Adipocyte (in vitro differentiated cells): ENCODE results near the gene SHROOM1.

Experiments used
- DNase-seq: peaks from one replicate; pipeline ENCODE4 v3.0.0-alpha.2; 2015; ENCODE audit warnings: low read depth
- H3K27me3 ChIP-seq: replicated peaks from 2 replicates; pipeline ENCODE4 v1.7.0; 2013; ENCODE audit warnings: mild to moderate bottlenecking, low read length, moderate library complexity; ENCODE audit not compliant: control insufficient read depth, insufficient read depth
- H3K36me3 ChIP-seq: 2 replicates; pipeline ENCODE4 v1.7.0; 2013; ENCODE audit warnings: low read length, mild to moderate bottlenecking, moderate library complexity; ENCODE audit not compliant: control insufficient read depth, insufficient read depth, severe bottlenecking
- H3K4me1 ChIP-seq: 2 replicates; pipeline ENCODE4 v1.7.0; 2013; ENCODE audit warnings: mild to moderate bottlenecking, low read length, moderate library complexity; ENCODE audit not compliant: control insufficient read depth, insufficient read depth
- H3K4me3 ChIP-seq: 2 replicates; pipeline ENCODE4 v1.7.0; 2013; ENCODE audit warnings: mild to moderate bottlenecking, low read length, moderate library complexity
- H3K9ac ChIP-seq: 2 replicates; pipeline ENCODE4 v1.7.0; 2013; ENCODE audit warnings: mild to moderate bottlenecking, low read length, moderate library complexity
- H3K9me3 ChIP-seq: 2 replicates; pipeline ENCODE4 v1.7.0; 2013; ENCODE audit warnings: mild to moderate bottlenecking, low read length, moderate library complexity; ENCODE audit not compliant: control insufficient read depth

Gene SHROOM1

DNA sequence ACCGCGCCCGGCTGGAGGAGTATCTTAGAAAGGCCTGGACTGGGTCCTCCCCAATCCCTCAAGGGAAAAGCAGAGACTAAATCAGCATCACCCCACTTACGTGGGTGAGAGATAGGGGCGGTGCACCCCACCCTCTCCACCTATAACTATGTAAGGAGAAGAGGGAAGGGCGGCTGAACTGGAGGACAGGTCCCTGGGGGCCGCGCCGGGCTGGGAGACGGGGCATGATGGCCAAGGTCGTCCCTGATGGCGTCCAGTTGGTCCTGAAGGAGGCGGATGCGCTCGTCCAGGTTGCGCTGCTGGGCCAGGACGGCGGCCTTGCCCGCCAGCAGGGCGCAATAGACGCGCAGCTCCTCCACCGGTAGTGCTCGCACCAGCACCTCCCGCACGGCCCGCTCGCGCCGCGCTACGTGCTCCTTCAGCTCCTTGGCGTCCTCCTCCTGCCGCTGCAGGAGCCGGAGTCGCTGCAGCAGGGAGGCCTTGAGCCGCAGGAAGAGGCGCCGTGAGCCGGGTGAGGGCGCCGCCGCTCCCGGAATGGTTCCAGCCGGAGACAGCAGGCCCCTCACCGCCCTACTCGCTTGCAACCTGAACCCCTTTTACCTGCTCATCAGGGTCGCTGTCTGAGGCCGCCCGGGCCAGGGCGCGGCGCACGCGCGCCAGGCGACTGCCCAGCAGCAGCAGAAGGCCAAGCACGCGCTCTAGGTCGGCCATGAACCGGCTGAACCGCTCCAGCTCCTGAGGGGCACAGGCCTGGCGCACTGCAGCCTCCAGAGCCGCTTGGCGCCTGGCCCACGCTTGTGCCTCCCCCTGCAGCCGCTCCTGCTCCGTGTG, 7.6 kb downstream of the SHROOM1 start:
- peak overlapping the region; percentile 36 for H3K4me3 ChIP-seq
- no peaks in the 10 kb centered on the region for H3K27me3 ChIP-seq
- peaks cover 2% of the 10 kb centered on the region for H3K4me1 ChIP-seq
- peak overlapping the region; percentile 25 for H3K9ac ChIP-seq
- no peaks in the 10 kb centered on the region for H3K9me3 ChIP-seq
- H3K36me3 ChIP-seq, result peaks cover 6% of the 10 kb centered on the region
- no peak for DNase-seq

DNA sequence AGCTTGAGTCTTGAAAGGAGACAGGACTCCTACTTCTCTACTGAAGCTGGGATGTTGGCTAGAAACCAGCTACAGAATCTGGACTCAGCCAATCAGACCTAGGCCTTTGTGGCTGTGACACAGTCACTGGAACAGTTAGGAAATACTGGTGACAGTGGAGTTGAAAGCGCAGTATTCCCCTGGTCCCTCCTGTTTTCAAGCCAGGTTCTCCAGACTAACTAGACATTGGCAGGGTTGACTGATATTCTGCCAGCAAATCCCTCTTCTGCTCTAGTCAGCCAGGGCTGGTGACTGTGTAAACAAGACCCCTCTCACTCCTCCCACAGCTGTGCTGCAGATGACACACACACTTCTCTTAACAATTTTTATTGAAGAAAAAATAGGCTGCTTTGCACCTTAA, 8.7 kb downstream of the SHROOM1 start:
- Histone ChIP-seq H3K9me3 (no peaks in the 10 kb centered on the region), H3K9ac (no peak overlapping the region), H3K4me1 (peaks cover 3% of the 10 kb centered on the region), H3K36me3 (peaks cover 6% of the 10 kb centered on the region), H3K4me3 (no peak overlapping the region), H3K27me3 (no peaks in the 10 kb centered on the region)
- peak; percentile 23 for DNase-seq

DNA sequence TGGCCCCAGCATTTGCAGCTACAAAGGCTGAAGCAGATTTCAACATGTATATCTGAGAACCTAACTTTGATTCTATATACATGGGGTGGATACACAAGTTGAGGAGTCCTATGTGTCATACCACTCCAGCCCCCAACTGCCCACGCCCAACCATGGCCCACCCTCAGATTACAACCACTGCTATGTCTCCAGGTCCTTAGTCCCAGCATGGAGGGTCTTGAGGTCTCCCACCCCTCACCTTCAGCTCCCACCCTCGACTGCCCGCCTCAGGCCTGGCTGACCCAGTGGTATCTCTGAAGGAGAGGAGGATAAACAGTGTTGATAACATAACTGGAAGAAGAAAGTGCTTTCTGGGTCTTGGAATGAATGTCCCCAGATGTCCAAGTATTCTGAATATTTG, 9.1 kb downstream of the SHROOM1 start:
- Histone ChIP-seq H3K27me3 (no peaks in the 10 kb centered on the region), H3K4me1 (peaks cover 7% of the 10 kb centered on the region), H3K4me3 (no peak overlapping the region), H3K9me3 (no peaks in the 10 kb centered on the region), H3K36me3 (peaks cover 6% of the 10 kb centered on the region), H3K9ac (no peak overlapping the region)
- no peak for DNase-seq

DNA sequence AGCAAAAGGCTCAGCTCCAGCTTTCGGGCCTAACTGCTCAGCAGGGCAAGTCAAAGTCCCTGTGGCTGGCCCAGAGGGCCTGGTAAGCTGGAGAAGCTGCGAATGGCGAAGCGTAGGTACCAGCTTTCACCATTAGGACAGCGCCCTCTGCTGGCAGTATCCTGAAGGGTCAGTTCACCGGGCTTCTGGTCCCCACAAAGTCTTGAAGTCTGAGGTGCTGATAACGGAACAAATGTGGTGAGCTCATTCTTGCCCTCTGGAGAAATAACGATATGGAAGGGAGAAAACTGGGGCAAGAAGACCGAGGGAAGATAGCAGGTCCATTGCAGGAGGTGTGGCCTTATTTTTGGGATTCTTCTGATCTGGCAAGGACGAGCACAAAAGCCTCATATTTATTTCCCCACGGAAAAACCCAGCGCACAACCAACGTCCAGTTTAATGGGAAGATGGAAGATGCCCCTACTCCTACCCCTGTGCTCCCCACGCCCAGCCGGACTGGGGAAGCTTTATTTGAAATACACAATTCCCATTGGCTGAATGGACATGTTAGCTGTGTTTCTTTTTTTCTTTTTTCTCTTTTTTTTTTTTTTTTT, 10.2 kb downstream of the SHROOM1 start:
- H3K36me3 ChIP-seq, result peaks cover 6% of the 10 kb centered on the region
- H3K9me3 ChIP-seq, result no peaks in the 10 kb centered on the region
- peaks cover 12% of the 10 kb centered on the region for H3K4me1 ChIP-seq
- H3K9ac ChIP-seq, result peak overlapping the region; percentile 2
- peak; percentile 96 for DNase-seq
- H3K27me3 ChIP-seq, result no peaks in the 10 kb centered on the region
- H3K4me3 ChIP-seq, result no peak overlapping the region

DNA sequence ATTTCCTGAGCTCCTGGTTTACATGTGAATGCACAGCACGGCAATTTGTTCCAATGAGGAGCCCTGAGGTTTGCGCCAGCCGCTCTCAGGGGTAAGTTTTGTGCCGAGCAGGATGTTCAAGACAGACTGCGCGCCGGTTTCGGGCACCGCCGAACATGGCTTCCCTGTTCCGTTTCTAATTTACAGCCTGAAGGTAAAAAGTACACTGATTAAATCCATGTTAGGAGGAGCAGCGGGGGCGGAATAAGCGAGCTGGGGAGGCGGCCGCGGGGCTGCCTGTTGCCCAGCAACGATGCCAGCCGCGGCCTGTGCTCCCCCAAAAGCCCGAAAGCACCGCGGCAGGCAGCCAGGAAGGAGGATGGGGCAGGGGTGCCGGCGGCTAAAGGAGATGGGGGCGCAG, 11.0 kb downstream of the SHROOM1 start:
- H3K9ac ChIP-seq, result peak overlapping the region; percentile 2
- DNase-seq, result no peak
- no peaks in the 10 kb centered on the region for H3K27me3 ChIP-seq
- H3K9me3 ChIP-seq, result no peaks in the 10 kb centered on the region
- no peak overlapping the region for H3K4me3 ChIP-seq
- no peaks in the 10 kb centered on the region for H3K36me3 ChIP-seq
- H3K4me1 ChIP-seq, result peaks cover 16% of the 10 kb centered on the region

DNA sequence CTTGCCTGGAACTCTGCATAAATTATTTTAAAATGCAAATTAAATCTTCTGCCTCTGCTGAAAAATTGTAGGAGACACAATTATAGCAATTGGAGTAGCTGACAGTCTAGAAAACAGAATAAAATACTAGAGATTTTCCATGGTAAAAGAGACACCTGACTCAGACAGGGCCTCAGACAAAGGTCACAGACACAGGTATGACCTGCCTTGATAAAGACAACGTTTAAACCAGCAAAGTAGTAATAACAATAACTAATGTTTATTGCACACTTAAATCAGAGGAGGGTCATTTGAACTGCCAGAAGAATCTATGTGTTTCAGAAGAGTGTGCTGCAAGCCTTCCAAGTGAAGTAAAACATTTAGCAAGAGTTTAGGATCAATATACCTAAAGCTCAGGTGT, 13.4 kb downstream of the SHROOM1 start:
- Histone ChIP-seq H3K27me3 (peaks cover 10% of the 10 kb centered on the region), H3K36me3 (no peaks in the 10 kb centered on the region), H3K4me3 (no peak overlapping the region), H3K9ac (no peak overlapping the region), H3K4me1 (peaks cover 16% of the 10 kb centered on the region), H3K9me3 (no peaks in the 10 kb centered on the region)
- DNase-seq, result no peak

DNA sequence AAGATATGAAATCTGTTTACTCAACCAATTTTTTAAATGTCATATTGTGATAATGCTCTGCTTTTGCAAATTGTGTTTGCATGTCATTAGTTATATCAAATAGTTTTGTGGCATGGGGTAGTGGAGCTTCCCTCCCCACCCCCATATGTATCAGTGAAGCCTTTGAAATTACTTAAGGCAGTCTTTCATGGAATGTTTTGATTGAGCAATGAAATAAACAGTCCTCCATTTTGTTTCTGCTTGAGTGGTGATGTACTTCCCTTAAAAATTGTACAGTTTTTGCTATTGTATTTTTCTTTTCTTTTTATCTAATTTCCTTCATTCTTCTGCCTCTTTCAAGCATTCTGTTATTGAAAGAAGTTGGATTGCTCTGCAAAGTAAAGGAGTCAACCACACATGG, 13.9 kb downstream of the SHROOM1 start:
- Histone ChIP-seq H3K36me3 (no peaks in the 10 kb centered on the region), H3K9ac (no peak overlapping the region), H3K9me3 (no peaks in the 10 kb centered on the region), H3K27me3 (peaks cover 15% of the 10 kb centered on the region), H3K4me1 (peaks cover 14% of the 10 kb centered on the region), H3K4me3 (no peak overlapping the region)
- peak; percentile 70 for DNase-seq

DNA sequence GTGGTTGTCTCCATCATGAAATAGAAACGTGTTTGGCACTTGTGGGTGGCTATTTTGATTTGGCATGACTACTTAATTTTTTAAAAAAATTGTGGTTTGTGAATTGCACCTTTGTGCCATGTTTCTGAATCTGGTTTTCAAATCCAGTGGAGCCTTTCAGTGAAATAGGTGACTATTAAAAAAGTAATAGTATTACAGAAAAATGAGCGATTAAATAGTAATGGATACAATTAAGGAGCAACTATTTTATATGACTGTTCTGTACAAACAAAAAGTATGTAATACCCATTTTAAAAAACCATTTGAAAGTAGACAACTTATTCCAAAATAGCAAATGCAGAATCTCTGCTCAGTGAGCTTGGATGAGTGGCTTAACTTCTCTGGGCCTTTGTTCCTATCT, 14.4 kb downstream of the SHROOM1 start:
- Histone ChIP-seq H3K9ac (no peak overlapping the region), H3K4me3 (no peak overlapping the region), H3K4me1 (peaks cover 14% of the 10 kb centered on the region), H3K27me3 (peaks cover 19% of the 10 kb centered on the region), H3K36me3 (no peaks in the 10 kb centered on the region), H3K9me3 (no peaks in the 10 kb centered on the region)
- DNase-seq, result no peak

DNA sequence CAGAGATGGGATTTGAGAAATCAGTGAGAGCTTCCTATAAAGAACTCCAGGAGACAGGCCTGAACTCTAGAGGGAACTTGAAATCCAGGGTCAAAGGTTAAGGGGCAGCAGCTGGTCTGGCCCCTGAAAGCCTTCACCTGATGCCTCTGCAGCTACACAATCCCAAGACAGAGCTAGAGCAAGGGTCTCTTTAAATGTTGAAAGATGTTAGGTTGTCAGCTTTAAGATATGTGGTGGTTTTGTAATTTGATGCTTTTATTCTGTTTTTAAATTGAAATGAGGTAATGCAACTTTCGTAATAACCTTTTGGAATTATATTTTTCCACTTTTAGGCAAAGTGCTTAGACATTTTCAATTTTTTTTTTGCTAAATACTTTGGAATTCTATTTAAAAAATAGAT, 15.0 kb downstream of the SHROOM1 start:
- H3K9me3 ChIP-seq, result no peaks in the 10 kb centered on the region
- peaks cover 14% of the 10 kb centered on the region for H3K4me1 ChIP-seq
- no peak overlapping the region for H3K9ac ChIP-seq
- H3K36me3 ChIP-seq, result no peaks in the 10 kb centered on the region
- DNase-seq, result peak; percentile 84
- H3K27me3 ChIP-seq, result peaks cover 20% of the 10 kb centered on the region
- H3K4me3 ChIP-seq, result no peak overlapping the region

DNA sequence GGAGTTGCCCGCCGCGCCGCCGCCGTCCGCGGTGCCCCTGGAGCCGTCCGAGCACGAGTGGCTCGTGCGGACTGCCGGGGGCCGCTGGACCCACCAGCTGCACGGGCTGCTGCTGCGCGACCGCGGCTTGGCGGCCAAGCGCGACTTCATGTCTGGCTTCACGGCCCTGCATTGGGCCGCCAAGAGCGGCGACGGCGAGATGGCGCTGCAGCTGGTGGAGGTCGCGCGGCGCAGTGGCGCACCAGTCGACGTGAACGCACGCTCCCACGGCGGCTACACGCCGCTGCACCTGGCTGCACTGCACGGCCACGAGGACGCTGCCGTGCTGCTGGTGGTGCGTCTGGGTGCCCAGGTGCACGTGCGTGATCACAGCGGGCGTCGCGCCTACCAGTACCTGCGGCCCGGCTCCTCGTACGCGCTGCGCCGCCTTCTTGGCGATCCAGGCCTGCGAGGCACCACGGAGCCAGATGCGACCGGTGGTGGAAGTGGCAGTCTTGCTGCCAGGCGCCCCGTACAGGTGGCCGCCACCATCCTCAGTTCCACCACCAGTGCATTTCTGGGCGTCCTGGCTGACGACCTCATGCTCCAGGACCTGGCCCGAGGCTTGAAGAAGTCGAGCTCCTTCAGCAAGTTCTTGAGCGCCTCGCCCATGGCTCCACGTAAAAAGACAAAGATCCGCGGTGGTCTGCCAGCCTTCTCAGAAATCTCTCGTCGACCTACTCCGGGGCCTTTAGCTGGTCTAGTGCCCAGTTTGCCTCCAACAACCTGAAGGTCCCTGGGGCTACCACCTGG, 15.7 kb downstream of the SHROOM1 start:
- H3K36me3 ChIP-seq, result no peaks in the 10 kb centered on the region
- peaks cover 14% of the 10 kb centered on the region for H3K4me1 ChIP-seq
- DNase-seq, result no peak
- no peak overlapping the region for H3K9ac ChIP-seq
- peaks cover 20% of the 10 kb centered on the region for H3K27me3 ChIP-seq
- no peaks in the 10 kb centered on the region for H3K9me3 ChIP-seq
- peak overlapping the region; percentile 27 for H3K4me3 ChIP-seq
